Right forelimb (tissue), 1 donor: ENCODE results near the gene ZGPAT.

ENCODE experiments used
- DNase-seq: peaks from one replicate; pipeline ENCODE4 v3.0.0-alpha.2; 2018

The ZGPAT gene

GRCh38 chr20:63692436-63693082 lies 15.3 kb upstream of the ZGPAT start:
- peak; percentile 50 for DNase-seq

GRCh38 chr20:63693083-63693732 lies 14.6 kb upstream of the ZGPAT start:
- peak; percentile 50 for DNase-seq

- no peak for DNase-seq
These were observed 13.9 kb upstream of the ZGPAT start for GRCh38 chr20:63693733-63694583.

GRCh38 chr20:63694584-63695423 lies 13.0 kb upstream of the ZGPAT start:
- DNase-seq: no peak

- DNase-seq: no peak
These were observed 12.2 kb upstream of the ZGPAT start for GRCh38 chr20:63695424-63696305.

GRCh38 chr20:63696306-63696627 lies 11.6 kb upstream of the ZGPAT start:
- peak; percentile 47 for DNase-seq

GRCh38 chr20:63696628-63697356 lies 11.0 kb upstream of the ZGPAT start, which contains the start of gene TNFRSF6B:
Gene TNFRSF6B (plus strand): TSS chr20:63696652. CDS start chr20:63696768, 116 bp downstream.
- peak; percentile 47 for DNase-seq

GRCh38 chr20:63697357-63697867 lies 10.4 kb upstream of the ZGPAT start:
- DNase-seq: no peak

GRCh38 chr20:63697868-63698545 lies 9.8 kb upstream of the ZGPAT start:
- peak; percentile 47 for DNase-seq

- peak; percentile 65 for DNase-seq
These were observed 8.9 kb upstream of the ZGPAT start for GRCh38 chr20:63698739-63699465.

GRCh38 chr20:63699466-63700198 lies 8.2 kb upstream of the ZGPAT start:
- no peak for DNase-seq

GRCh38 chr20:63700199-63701050 lies 7.4 kb upstream of the ZGPAT start:
- peak; percentile 46 for DNase-seq

GRCh38 chr20:63701051-63701328 lies 6.8 kb upstream of the ZGPAT start:
- DNase-seq: no peak

GRCh38 chr20:63701329-63702035 lies 6.4 kb upstream of the ZGPAT start:
- DNase-seq: no peak

GRCh38 chr20:63702036-63702665 lies 5.7 kb upstream of the ZGPAT start:
- no peak for DNase-seq

GRCh38 chr20:63702751-63703470 lies 4.9 kb upstream of the ZGPAT start:
- DNase-seq: no peak
